Measurements from ENCODE around the gene MYRIP.

The MYRIP gene

DNA sequence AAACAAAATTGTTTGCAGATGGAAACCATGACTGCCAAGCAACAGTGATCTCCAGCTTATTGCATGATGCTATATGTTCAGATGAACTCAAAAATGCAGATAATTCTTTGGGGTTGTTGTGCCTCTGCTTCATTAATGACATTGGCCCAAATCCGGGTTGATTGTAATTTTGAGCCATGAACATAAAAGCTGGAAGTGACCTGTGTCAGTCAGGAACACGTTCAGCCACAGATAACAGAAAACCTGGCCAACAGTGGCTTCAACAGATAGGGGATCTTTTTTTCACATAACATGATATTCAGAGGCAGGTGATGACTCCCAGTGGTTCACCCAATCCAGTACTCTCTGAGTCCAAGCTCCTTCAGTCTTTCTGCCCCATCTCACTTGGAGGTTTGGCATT lies 423.2 kb downstream of the MYRIP start:
- no peak for DNase-seq (ENCODE audit: low read depth in 2 of 2)

DNA sequence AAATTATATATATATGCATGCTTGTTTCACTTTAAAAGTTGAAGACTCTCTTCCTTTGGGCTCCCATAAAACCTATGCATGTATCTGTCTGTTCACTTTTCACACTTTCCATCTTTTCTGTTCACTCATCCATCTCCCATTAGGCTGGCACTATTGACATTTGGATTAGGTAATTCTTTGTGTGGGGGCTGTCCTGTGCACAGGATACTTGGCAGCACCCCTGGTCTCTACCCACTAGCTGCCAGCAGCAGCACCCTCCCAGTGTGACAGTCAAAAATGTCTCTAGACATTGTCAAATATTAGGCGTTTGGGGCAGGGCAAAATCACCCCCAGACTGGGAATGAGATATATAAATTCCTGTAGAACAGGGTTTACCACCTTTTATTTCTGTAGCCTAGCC lies 427.8 kb downstream of the MYRIP start:
- DNase-seq (ENCODE audit: low read depth in 2 of 2): no peak

DNA sequence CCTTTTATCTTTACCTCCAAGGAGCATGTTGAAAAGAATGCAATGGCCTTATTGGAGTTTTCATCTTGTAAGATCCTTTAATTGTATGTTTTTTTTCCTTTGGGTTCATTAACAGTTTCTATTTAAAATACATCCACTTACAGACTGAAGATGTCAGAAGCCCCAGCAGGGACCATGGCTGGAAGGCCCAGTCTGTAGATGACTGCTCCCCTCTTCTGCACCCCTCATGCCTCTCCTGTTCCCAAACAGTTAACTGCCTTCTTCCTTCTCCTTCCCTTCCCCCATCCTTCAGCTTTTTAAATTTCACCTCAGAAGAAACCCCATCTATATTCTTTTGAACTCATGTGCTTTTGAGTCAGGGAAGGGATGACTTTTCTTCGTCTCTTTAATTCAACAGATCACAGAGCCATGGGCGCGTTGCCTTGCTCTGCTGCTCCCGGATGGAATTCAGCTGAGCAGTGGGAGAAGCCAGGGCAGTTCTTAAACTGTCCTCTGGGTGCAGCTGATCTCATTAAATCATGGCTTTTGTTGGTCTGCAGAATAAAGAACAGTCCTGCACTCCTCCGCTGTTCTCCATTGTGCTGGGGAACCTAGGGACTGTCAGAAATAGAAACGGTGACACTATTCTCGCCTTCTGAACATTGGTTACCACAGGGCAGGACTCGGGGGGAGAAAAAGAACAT lies 428.6 kb downstream of the MYRIP start:
- no peak for DNase-seq (ENCODE audit: low read depth in 2 of 2)

DNA sequence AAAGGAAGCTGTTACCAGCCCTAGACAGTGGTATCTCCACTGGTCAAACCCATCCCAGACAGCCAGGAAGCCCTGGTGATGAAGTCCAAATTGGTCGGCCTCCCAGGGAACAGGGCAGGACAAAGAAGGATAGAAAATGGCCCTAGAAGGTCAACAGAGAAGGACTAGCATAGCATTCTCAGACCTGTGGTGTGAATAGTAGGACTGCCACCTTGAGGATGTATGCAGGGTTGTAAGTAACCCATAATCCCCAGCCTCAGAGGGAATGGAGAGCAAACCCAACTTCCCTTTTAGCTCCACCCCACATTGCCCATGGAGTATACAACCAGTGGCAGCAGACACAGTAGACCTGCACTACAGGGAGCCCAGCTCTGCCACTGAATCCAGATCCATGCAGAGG lies 431.5 kb downstream of the MYRIP start:
- DNase-seq (ENCODE audit: low read depth in 2 of 2): no peak

DNA sequence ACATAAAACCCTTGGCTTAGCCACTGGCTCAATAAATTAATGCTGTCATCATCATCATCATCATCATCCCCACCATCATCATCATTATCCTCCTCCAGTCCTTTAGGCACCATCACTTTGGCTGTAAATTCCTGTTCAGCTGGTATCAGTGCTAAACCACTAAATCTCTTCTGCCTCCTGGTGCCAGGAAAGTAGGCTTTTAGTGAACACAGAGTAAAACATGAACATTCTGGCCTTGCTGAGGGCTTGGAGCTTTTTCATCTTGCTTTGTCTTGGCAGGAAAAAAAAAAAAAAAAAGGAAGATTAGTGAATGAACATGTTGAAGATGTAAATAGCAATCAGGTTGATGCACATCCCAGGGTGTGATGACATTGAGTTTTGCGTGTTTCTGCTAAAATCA lies 432.8 kb downstream of the MYRIP start:
- no peak for DNase-seq (ENCODE audit: low read depth in 2 of 2)

DNA sequence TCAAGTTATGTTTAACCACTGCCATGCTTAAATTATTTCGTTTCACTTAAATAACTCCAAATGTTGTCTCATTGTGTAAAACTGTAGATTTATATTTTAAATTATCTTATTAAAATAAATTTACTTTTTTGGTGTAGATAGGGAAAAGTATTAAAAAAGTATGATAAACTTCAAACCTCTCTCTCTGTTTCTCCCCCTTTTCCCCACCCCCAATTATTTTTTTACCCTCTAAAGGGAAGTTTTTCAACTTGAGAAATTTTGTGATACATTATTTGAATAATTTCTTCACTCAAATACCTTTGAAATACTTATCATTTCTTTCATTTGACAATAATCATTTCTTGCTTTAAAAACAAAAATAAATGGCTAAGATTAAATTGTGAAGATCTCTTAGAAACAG lies 433.2 kb downstream of the MYRIP start:
- DNase-seq (ENCODE audit: low read depth in 2 of 2): no peak

DNA sequence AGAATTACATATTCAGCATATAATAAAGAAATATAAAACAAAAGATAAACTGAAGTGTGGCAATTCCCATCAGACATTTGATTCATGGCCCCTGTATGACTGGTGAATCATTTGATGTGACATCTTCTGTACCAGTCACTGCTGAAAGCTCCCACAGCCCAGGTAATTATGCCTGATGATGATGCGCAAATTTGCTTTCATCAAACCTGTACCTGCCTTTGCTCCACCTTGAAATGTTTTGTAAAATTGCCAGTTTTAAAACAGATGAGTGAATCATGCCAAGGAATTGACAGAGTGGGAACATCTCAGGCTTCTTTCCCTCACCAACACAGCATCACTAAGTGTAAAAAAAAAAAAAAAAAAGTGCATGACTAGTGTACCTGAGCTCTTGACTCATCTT lies 433.6 kb downstream of the MYRIP start:
- DNase-seq (ENCODE audit: low read depth in 2 of 2): no peak

DNA sequence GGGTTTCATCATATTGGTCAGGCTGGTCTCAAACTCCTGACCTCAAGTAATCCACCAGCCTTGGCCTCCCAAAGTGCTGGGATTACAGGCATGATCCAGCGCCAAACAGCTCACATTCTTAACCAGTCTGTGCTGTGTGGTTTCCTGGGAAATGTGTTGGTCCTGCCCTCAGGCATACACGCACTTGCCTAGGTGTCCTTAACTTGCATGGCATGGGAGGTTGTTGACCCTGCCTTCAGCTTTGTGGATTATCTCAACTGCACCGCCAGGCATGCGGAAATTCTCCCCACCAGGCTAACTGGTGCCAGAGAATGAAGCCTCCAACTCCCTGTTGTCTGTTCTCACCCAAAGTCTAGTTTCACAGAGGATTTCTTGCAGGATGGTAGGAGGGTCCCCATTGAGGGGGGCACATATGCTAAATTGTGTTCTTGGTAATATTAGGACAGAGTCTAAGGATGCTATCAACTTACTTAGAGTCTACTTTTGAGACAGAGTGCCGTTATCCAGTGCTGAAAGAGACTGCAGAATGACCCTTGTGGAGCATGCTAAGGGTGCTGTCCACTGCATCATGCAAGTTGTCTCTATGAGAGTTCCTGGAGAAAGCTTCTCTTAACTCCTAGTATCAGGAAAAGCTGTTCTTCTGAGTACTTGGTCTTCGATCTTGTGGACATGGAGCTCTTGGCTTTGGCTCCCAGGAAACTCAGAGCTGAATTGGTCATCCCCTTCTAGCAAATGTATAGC lies 438.5 kb downstream of the MYRIP start:
- no peak for DNase-seq (ENCODE audit: low read depth in 2 of 2)

DNA sequence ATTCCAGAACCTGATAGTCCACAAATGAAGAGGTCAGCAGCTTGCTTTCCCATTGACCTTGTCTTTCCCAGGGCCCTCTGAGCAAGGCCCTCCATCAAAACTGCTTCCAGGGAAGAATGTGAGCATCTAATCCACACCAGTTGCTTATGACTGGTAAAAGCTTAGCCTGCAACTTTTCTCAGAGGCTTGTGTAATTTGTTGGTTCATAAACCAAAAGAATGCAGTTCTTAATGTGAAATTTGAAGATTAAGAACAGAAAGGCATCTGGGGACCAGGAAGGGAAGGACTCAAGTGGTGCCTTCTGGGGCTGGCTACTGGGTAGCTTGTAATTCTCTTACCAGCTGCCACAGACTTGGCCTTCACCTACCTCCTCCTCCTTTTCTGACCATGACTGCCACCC lies 439.2 kb downstream of the MYRIP start:
- DNase-seq (ENCODE audit: low read depth in 2 of 2): no peak

DNA sequence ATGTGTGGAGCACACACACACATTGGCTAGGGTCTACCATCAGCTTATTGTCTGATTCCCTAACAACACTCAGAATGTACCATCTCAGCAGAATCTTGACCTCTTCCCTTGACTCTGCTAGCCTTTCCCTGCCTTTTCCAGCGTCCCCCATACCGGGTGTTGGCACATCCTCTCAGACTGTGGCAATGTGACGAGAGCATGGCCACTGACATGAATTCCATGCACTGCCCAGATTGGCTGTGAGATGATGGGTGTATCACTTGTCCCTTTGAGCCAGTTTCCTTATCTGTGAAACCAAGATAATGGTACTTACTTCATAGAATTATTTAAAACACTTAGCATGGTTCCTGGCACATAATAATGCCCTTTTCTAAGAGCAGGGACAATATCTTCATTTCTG lies 439.8 kb downstream of the MYRIP start:
- DNase-seq (ENCODE audit: low read depth in 2 of 2): no peak

DNA sequence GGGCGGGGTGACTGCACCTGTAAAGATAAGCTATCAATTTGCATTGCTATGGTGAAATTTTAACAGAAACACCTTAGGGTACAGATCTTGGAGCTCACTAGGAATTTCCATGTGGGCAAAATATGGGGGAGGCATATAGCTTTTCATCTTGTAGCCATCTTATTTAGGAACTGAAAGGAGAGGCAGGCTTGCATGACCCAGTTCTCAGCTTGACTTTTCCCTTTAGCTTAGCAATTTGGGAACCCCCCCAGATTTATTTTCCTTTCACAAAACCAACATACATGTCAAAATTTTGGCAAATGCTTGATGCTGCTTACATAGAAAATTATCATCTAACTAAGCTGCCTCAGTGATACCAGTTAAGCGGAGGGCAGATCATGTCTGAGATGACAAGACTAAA lies 445.1 kb downstream of the MYRIP start:
- no peak for DNase-seq (ENCODE audit: low read depth in 2 of 2)

DNA sequence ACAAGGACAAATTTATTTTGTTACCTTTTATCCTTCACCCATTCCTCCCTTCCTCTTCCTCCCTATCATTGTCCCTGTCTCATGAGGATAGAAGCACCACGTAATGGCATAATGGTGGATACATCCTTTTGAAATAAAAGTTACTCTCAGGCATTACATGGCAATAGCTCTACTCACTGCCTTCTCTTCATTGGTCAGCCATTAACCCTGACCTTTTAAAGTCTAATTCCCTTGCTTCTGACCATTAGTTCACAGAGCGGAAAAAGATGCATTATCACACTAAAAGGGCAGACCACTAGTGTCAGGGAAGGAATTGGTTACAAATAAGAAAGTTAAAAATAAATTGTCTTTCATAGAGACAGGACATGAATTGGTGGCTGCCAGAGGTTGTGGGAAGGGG lies 445.5 kb downstream of the MYRIP start:
- DNase-seq (ENCODE audit: low read depth in 2 of 2): no peak

DNA sequence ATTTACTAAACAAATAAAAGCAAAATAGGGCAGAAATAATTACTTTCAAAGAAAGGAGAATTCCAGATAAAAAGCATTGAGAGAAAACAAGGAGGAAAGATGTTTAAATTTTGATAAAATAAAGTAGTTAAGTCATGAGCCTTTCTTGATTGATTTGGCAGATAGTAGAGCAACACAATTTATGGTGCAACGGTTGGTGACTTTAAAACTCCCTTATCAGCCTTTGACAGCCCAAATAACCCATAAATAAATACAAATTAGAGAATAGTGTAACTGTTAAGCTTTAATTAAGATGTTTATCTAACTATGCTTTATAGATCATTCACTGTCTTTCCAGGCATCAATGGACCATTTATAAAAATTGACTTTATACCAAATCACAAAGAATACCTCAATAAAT lies 446.1 kb downstream of the MYRIP start:
- no peak for DNase-seq (ENCODE audit: low read depth in 2 of 2)

DNA sequence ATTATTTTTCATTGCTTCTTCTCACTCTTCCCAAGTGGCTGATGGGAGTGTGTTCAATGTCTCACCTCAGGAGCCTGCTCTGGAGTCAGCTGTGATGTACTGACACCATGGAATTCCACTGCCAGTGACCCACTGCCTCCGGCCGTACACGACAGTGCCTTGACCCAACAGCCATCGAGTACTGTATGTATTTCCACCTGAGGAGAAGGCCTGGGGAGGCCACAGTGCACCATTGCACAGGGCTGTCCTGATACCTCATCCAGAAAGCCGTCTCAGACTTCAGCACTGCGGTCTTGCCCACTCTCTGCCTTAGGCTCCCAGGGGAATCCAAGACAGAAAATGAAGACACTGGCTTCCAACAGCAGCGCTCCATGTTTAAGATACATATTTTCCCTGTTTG lies 448.7 kb downstream of the MYRIP start:
- no peak for DNase-seq (ENCODE audit: low read depth in 2 of 2)

DNA sequence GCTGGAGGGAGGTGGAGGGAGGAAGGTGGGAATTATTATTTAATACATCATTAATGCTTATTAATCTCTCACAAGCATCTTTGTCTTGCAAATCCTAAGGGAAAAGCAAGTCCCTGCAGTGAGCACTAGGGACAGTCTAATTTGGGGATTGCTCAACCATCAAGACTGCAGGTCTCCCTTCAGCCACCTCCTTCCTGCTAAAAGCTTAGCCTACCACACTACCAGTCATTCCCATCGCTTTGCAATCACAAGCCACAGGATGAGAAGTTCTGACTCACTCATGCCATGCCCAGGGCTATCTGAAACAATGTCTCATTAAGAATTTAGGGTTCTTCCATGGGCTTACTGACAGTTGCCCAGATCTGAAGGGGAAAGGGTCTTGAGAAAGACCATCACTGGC lies 449.1 kb downstream of the MYRIP start:
- no peak for DNase-seq (ENCODE audit: low read depth in 2 of 2)

DNA sequence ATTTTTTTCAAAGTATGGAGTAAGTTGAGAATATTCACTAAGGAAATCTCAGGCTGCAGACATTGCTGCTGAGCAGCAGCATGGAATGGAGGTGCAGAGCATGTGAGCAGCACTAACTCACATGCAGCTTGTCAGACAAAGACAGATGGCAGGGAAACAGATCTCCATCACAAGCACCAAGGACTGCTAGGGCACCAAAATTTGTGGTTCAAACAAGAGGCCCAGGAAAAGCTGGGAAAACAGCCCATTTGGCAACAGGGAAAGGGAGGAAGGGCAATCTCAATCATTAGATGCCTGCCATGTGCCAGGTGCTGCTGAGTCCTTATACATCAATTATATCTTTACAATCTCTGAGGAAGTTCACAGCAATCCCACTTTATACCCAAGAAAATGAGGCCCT lies 452.9 kb downstream of the MYRIP start:
- no peak for DNase-seq (ENCODE audit: low read depth in 2 of 2)

DNA sequence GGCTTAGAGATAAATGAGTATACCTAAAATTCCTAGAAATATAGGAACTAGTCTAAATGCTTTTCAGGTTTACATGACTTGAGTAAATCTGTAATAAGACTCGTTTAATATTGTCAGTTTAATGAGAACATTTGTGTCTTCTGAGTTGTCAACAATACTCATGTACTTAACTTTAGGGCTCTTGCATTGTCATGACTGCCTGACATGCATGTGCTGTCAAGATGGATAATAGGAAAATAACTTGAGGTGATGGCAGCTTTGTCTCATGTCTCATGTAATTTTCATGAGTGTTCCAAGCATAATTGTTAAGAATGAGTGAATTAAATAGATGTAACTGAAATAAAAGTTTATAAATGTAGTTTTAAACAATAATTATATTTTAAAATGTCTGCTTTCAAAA lies 455.0 kb downstream of the MYRIP start:
- DNase-seq (ENCODE audit: low read depth in 2 of 2): no peak

DNA sequence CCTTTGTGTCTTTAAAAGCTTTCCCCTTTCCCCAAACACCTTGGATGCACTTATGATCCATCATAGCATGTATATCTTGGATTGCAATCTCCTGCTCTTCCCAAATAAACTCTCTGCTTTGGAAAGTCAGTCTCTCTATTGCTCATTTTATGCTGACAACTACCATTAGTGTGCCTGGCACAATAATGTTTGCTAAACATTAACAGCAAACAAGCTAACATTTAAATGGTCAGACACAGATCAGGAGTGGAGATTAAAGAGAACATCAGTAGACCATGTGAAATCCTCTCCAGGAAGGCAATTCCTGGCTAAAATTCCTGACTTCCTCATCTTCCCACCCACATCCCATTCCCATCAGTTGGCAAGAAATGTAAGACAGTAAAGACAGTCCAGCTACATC lies 455.8 kb downstream of the MYRIP start:
- DNase-seq (ENCODE audit: low read depth in 2 of 2): no peak

DNA sequence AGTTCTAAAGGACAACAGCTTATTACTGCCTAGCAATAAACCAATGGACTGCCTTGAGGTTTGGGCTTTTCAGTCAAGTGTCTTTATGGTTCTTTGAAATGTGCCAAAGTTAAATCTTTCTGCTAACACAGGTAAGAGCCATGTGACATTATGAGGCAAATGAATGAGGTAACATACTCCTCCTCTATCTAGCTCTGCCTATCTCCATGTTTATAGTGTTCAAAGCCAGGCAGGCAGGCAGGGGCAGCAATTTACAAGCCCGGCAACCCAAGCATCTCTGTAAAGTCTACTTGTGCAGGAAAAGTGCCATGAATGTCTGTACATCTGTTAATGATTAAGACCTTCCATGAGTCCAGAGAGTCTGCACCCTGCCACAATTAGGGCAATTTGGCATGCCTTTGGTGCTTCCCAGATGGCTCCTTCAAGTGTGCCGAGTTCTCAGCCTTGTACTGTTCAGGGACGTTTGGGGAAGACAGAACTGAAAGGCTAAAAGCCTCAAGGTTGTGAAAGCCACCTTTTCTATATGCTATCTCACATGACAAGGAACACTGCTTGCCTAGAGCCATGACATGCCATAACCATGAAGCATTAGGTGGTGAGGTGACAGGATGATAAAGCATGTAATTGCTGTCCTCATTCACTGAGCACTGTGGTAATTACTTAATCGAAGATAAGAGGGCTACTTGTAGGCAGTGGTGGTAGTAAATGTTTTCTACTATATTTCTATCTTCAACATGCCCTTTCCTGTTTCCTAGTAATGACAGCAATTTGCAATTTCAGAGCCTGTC lies 458.7 kb downstream of the MYRIP start:
- no peak for DNase-seq (ENCODE audit: low read depth in 2 of 2)

DNA sequence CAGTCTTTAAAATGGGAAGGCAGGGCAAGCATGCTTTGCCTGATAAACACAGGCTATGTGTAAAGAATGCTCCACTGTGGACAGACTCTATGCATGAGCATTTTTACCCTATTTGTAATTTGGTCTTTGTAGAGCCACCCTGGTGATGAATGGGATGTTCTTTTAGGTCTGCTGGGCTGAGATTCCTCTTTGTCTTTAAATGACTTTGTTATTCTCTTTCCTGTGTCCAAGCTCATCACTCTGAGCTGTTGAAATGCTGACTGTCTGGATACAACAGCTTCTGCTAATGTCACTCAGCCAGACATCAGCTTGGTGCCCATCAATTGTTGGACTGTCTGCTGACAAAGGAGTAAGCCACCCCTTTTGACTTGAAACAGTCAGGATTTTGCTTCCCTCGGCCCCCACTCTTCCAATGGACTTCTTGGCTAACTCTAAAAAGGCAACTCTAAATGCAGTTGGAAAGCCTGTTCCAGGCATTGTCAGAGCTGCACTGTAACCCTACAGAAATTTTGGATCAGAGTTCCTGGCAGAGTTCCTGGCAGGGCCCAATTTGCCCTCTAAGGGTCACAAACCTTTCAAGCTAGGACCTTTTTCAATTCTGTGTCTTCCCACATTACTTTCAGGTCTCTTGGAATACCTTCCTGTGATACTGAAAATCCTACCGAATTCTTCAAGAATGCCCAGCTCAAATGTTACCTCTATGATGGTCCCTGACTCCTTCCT lies 459.6 kb downstream of the MYRIP start:
- no peak for DNase-seq (ENCODE audit: low read depth in 2 of 2)

DNA sequence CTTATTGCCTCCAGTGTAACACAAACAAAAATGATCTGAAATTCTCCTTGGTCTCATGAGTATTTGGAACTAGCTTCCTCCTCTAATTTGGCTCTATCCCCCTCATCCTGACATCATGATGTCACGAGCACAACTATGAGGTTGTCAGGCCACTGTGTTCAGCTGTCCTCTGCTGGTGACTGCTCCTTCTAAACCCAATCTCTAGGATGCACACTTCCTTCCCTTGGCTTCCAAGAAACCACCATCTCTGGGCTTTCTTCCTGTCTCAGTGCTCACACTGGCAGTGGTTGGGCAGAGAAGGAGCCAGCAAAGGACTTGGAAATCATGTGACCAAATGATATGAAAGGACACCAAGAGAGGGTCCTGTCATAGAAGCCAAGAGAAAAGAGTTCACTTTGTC lies 469.4 kb downstream of the MYRIP start:
- DNase-seq (ENCODE audit: low read depth in 2 of 2): no peak

DNA sequence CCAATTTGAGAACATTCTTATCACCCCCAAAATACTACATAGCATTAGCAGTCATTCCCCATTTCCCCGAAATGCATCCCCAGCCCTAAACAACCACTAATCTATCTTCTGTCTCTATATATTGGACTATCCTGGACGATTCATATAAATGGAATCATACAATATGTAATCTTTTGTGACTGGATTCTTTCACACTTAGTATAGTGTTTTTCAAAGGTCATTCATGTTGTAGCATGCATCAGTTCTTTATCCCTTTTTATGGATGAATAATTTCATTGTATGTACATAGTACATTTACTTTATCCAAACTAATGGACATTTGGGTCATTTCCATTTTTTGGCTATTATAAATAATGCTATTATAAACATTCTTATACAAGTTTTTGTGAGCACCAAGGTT lies 472.6 kb downstream of the MYRIP start:
- DNase-seq (ENCODE audit: low read depth in 2 of 2): no peak

Data from fibroblast of skin of left biceps (primary cell).